Middle frontal gyrus (tissue), 1 donor: ENCODE measurements around the gene MUC22.
"Not testable (repeated sequence)": the region's sequence is repeated elsewhere in the genome, so short reads cannot be mapped to it uniquely, and the experiment has no call there.

Experiments used
- DNase-seq: peaks from one replicate; pipeline ENCODE4 v3.0.0-alpha.2; 2015; ENCODE audit warnings: low spot score; ENCODE audit errors: extremely low spot score

MUC22 gene

DNA sequence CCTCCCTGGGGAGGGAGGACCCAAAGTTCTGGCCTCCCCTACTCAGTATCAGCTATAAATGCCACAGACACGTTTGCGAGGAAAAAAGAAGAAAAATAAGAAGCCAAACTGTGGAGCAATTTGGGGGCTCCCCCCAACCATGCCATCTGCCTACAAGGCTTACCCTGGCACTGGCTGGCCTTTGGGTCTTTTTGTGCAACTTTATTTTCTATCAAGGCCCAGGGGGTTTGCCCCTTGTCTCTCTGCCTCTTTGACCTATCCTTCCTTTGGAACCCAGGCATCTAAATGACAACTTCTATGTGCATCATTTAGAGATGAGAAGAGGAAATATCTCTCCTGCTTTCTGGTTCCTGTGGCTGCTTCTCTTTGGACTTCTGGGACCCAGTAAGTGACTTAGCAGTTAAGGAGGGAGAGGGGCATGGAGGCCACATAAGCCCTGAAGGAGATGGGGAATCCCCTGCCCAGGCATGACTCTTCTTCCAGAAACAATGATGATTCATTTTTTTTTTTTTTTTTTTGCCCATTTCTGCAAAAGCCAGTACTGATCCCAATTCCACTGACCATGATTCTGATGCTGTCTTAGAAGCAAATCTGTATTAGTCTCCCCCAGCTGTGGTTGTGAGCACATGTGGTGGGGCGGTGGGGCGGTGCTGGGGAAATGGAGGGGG is at the start of gene MUC22:
MUC22 (plus strand) TSS at position 82 of the 668 bp plus-strand sequence; CDS start at position 315, 233 bp downstream.
- no peak for DNase-seq

DNA sequence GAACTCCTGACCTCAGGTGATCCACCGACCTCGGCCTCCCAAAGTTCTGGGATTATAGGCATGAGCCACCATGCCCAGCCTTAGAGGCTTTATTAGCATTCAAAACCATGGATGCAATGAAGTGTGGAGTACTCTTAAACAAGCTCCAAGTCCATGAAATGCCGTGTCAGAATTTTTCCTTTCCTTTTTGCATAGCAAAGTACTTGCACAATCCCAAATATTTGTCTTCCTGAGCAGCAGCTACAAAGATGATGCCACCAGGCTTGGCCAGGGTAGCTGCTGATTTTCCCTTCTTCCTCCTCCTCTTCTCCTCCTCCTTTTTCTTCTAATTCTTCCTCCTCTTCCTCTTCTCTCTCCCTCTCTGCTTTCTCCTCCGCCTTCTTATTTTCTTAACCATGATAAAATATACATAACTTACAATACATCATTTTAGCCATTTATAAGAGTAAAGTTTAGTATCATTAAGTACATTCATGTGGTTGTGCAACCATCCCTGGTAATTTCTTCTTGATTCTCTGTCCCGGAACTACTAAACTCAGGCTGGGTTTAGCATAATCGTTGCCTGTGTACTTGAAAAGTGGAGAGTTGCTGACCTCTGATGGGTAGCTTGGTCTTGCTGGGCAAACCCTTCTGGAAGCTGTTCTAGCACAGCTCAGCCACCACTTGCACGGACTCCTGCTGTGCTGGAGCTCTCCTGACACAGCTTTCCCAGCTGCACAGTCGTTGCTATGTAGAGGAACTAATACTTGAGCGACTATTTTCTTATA is 49.2 kb upstream of the MUC22 start:
- no peak for DNase-seq

DNA sequence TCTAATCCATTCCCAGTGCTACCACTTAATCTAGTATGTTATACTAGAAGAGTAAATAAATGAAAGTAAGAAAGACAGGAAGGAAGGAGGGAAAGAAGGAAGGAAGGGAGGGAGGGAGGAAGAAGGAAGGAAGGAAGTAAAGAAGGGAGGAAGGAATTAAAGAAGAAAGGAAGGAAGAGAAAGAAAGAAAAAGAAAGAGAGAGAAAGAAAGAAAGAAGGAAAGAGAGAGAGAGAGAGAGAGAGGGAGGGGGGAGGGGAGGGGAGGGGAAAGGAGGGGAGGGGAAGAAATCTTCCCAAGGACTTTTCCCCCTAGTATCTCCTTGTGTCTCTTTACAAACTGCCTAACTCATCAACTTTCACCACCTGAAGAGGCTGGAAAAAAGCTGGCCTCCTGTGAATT is 47.6 kb upstream of the MUC22 start:
- DNase-seq, result no peak

DNA sequence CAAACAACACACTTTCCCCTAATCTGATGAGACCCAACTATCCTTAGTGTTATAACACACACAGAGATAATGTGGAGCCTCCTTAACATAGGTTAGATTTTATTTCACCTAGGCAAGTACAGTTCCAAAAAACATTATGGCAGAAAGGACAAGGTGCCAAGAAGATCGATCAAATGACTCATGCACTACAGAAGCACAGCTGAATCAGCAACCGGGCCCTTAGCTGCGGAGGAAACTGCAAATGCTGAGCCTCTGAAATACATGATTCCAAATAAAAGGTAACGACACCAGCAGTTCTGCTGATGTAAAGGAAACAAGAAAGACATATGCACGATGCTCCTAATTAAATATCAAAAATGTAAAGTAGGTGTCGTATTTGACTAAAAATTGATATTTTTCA is 46.6 kb upstream of the MUC22 start:
- no peak for DNase-seq

DNA sequence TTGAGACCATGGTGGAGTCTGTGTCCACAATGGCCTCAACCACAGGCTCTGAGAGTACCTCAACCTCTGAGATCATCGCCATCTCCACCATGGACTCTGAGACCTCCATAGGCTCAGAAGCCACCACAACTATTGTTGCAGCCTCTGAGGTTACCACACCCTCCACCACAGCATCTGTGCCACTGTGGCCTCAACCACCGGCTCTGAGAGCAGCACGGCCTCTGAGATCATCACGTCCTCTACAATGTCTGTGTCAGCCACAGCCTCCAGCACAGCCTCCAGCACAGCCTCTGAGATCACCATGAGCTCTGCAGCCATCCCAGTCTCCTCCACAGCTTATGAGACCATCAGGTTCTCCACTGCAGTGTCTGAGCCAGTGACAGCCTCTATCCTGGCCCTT is 46.2 kb upstream of the MUC22 start:
- no peak for DNase-seq

DNA sequence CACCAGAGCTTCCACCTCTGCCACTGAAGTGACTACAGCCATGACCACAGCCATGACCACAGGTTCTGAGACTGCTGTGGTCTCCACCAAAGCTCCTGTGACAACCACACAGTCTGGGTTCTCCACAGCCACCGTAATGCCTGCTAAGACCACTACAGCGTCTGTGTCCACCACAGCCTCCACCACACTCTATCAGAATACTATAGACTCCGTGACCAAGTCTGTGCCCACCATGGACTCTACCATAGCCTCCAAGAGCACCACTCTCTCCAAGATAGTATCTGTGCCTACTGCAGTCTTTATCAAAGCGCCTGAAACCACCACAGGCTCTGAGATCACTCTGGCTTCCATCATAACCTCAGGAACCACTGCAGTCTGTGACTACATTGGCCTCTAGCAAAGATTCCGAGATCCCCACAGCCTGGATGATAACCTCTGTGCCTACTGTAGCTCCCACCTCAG is 45.1 kb upstream of the MUC22 start:
- no peak for DNase-seq

DNA sequence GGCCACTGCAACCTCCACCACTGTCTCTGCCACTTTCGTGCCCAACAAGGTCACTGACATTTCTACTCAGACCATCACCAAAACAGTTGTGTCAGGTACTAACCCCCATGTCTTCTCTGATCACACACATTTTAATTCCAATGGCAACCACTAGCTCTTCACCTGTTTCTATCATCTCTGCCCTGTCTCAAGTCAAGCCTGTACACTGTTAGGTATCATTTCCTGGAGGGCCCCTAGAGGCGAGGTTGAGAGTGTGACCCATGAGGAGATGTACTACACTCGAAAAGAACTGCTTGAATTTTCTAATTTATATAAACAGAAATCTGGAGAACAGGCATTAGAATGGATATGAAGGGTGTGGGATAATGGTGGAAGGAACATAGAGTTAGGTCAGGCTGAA is 44.1 kb upstream of the MUC22 start:
- DNase-seq, result no peak

DNA sequence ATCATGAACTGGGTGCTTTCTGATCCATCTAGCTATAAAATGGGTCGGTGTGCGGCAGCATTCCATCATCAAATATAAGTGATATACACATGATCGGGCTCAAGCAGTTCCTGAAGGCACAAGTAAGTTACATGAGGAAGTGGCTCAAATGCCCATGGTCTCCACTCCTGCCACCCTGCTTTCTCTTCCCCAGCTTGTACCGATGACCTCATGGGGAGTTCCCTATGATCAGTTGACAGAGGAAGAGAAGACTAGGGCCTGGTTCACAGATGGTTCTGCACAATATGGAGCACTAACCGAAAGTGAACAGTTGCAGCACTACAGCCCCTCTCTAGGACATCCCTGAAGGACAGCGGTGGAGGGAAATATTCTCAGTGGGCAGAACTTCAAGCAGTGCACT is 41.1 kb upstream of the MUC22 start:
- not testable (repeated sequence) for DNase-seq

DNA sequence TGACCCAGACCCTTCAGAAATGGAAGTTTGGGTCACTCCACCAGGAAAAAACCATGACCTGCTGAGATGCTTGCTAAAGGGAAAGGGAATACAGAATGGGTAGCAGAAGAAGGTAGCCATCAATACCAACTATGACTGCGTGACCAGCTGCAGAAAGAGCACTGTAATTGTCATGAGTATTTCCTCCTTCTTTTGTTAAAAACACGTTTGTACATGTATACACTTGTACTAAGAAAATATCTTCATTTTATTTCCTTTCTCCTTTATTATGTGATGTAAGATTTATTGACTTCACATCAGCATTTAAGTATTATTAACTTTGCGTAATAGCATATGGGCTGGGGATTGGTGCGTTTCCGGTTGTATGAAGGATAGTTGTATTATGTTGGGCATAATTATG is 39.3 kb upstream of the MUC22 start:
- no peak for DNase-seq

DNA sequence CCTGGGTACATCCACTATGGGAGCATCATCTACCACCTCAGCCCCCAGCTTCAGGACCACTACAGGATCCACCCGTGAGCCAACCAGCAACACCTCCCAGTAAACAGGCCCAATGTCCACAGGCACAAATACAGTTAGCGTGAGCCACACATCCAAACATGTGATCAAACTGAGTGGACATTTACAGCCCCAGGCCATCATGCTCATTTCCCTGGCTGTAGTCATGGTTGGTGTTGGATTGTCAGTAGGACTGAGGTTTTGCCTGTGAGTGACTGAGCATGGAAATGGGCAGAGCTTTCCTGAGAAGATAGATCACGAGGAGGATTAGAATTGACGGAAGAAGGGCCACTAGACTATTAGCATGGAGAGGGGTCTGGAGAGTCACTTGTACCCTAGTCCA is 37.5 kb upstream of the MUC22 start:
- no peak for DNase-seq

DNA sequence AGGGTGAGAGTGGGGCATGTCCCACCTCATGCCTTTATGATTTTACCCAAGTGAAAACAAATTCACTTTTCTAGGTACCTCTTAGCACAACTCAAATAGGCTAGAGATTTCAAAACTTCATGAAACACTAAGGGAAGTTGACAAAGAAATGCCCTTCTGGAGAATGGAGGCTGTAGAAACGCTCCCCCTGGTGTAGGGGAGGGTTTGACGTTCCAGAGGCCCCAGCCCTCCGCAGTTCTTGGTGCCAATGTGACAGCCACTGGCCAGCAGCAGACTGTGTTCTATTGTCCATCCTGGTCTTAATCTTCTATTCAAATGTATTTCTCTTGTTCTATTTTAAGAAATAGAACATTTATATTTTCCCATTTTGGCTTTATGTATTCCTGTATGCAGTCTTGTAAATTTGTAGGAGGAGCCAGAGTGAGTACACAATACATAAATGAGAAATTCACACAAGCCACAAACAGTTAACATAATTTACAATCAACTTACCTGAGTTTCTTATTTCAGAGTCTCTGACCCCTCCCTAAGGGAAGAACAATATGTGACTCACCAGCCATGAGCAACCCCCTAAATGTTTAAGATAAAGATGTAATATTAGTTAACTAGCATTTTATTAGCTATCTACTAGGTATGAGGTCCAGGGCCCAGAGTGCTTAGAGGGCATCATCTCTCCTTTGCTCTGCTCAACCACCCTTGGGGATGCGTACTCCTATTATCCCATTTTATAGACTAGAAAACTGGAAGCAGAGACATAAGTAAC is 35.6 kb upstream of the MUC22 start:
- no peak for DNase-seq

DNA sequence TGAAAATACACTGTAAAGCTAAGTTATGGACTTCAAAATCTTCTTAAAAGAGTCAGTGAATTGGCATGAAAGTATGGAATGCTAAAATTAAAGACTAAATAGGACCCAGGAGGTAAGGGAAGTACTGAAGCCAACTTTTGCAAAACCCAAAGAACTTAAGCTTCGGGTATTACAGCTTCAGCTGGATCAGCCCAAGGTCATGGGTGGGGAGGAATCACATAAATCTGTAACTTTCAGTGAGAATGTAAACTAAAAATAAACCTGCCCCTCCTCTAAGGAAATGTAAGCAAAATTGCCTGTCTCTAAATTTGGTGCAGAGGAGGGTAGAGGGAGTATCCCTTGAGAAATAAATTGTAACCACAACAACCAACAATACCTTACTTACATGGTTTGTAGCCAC is 31.1 kb upstream of the MUC22 start:
- no peak for DNase-seq

DNA sequence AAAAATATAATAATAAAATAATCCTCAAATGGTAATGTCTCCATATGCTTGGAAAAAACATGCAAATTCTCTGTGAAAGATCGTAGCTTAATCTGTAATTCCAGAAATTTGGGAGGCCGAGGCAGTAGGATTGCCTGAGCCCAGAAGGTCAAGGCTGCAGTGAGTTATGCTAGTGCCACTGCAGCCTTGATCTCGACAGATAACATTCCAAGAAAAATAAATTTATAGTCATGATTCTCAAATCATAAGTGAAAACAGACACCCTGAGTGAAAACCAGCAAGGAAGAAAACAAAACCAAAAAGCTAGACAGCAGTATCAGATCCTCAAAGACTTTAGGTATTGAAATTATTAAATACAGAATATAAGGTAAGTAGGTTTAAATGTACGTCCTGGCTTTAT is 30.6 kb upstream of the MUC22 start:
- no peak for DNase-seq

DNA sequence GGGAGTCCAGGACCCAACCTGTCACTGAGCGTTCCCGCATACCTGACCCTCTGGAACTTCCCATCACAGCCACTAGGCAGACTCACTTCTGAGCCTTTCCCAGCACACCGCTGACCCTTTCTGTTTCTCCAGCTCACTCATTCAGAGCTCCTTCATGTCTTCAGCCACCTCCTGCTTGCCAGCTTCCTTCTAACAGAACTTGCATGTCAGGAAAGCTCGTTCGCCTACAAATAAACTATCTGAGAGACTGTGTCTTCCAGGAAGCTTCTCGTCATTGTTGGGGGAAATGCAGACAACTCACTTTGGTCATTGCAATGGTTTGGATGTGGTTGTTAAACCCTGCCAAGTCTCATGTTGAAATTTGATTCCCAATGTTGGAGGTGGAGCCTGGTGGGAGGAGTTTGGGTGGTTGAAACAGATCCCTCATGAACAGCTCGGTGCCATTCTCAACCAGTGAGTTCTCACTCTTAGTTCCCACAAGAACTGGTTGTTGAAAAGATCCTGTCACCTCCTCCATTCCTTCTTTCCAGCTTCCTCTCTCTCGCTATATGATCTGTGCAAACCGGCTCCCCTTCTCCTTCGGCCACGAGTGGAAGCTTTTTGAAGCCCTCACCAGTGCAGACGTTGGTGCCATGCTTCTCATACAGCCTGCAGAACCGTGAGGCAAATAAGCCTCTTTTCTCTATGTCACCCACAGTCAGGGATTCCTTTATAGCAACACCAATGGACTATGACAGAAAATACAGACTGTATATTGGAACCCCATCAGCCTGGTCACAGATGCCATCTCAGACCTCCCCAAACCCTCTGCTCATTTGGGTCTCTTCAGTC is 28.1 kb upstream of the MUC22 start:
- DNase-seq, result no peak

DNA sequence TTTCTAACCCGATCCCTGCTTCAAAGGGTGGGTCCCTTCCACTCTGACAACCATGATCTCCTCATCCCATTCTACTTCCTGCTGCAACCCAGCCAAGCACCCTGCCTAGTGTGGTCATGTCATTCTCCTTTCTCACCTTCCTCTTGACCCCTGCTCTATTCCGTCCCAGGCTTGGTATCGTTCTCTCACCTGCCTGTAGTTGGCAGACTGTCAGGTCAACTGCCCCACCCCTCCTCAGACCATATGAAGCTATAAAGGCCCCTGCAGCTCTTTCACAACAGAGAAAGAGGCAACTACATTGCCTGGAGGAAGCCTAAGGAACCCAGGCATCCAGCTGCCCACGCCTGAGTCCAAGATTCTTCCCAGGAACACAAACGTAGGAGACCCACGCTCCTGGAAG is 26.8 kb upstream of the MUC22 start, which contains the start of gene MUC21:
MUC21 (plus strand) TSS at position 280 of the 400 bp plus-strand sequence. CDS start 241 bp downstream, outside the sequence.
- DNase-seq, result no peak

DNA sequence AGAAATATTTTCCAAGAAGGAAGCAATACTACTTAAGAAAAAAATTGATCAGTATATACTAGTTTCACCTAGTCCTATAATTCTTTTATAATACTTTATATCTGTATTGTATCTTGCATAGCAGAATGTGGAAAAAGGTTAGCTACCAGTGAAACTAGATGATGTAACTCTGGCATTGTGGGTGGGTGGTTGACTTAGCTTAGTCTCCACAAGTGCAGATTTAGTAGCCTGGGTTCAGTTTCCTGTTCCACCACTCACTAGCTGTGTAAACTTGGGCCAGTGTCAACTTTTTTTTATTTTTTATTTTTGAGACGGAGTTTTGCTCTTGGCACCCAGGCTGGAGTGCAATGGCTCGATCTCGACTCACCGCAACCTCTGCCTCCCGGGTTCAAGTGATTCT is 24.8 kb upstream of the MUC22 start:
- DNase-seq, result no peak

DNA sequence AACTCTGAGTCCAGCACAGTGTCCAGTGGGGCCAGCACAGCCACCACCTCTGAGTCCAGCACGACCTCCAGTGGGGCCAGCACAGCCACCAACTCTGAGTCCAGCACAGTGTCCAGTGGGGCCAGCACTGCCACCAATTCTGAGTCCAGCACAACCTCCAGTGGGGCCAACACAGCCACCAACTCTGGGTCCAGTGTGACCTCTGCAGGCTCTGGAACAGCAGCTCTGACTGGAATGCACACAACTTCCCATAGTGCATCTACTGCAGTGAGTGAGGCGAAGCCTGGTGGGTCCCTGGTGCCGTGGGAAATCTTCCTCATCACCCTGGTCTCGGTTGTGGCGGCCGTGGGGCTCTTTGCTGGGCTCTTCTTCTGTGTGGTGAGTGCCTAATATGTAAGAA is 23.0 kb upstream of the MUC22 start:
- DNase-seq, result no peak

DNA sequence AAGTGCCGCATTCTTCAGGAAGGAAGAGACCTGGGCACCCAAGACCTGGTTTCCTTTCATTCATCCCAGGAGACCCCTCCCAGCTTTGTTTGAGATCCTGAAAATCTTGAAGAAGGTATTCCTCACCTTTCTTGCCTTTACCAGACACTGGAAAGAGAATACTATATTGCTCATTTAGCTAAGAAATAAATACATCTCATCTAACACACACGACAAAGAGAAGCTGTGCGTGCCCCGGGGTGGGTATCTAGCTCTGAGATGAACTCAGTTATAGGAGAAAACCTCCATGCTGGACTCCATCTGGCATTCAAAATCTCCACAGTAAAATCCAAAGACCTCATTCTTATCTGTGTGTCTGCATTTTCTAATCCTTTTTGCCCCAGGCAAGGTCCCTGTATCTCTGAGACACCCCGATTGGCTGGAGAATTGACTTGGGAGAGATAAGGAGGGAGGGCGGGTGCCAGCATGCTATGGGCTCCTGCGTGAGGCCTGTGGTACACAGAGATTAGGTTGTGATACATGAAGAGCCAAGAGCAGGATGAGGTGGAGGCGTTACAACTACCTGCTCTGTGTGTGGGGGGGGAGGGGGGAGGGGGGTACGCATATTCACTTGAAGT is 22.0 kb upstream of the MUC22 start:
- DNase-seq, result no peak

DNA sequence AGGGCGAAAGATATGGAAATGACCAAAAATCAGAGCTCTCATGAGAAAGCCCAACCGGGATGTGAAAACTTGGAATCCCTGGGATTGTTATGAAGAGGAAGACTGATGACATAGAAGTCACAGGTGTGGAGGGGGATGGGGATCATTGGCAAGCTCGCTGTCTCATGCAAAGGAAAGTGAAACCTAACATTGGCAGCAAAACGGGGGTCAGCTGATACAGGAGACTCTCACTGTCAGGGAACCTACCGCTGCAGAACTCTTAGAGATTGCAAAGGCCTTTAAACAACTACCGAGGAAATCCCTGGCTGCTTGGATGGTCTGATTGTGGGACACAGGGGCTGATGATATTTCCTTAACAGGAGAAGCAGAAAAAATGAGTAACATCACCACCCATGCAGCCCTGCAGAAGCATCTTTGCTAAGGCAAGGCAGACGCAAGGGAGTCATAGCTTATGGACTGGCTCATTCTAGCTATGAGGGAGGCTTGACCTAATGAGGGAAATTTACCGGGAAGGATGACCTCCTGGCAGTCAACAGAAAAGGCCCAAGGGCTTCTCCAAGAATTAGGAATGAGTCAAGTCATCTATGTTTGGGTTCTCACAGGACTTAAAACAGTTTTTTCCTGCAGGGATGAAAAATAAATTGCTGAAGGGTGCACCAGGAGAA is 19.7 kb upstream of the MUC22 start:
- DNase-seq, result no peak

DNA sequence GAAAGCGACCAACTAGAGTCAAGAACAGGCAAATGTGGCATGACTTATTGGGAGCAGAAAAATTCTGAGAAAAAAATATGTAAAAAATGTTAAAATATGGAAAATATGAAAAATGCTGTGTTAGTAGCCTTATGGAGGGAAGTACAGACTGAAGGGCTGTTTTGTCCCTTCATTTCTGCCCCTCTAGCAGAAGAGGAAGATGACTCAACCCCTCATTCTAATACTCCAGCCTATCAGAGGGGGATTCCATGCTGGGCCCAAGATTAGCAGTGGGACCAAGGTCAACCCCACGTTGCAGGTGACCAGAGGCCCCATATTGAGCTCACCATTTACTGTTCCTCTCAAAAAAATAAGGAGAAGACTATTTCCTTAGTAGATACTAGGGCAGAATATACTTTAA is 18.4 kb upstream of the MUC22 start:
- no peak for DNase-seq
